GM12891 (cell line): ENCODE results near the gene RIPOR3.

Experiments used
- DNase-seq: peaks from one replicate; pipeline ENCODE4 v3.0.0; 2011; ENCODE audit warnings: low spot score; ENCODE audit not compliant: insufficient read length
- FAIRE-seq: peaks from 2 replicates; lab custom pipeline; 2011; peaks lifted over from hg19 to GRCh38; lab: Jason Lieb, UNC
- PAX5 ChIP-seq: IDR thresholded peaks from 2 replicates; pipeline ENCODE4 v1.6.1; 2011; ENCODE audit warnings: low read length, moderate library complexity, mild to moderate bottlenecking; ENCODE audit not compliant: insufficient read depth, severe bottlenecking
- POLR2A ChIP-seq: IDR thresholded peaks from 2 replicates; pipeline ENCODE4 v1.6.1; 2011; ENCODE audit warnings: low read depth, low read length, control low read depth
- POLR2AphosphoS5 ChIP-seq: IDR thresholded peaks from 2 replicates; pipeline ENCODE4 v1.6.1; 2011; ENCODE audit warnings: low read depth, low read length, control low read depth
- POU2F2 ChIP-seq: IDR thresholded peaks from 2 replicates; pipeline ENCODE4 v1.6.1; 2011; ENCODE audit warnings: low read depth, mild to moderate bottlenecking, control low read depth, low read length, moderate library complexity
- SPI1 ChIP-seq: IDR thresholded peaks from 2 replicates; pipeline ENCODE4 v1.6.1; 2011; ENCODE audit warnings: low read depth, low read length, control low read depth
- TAF1 ChIP-seq: IDR thresholded peaks from 2 replicates; pipeline ENCODE4 v1.6.1; 2011; ENCODE audit warnings: low read depth, low read length, control low read depth

The RIPOR3 gene

GRCh38 chr20:50670126-50670862 lies 21.0 kb downstream of the RIPOR3 start:
- TF ChIP-seq POU2F2 (no peak), POLR2A (no peak), PAX5 (no peak), SPI1 (no peak), POLR2AphosphoS5 (no peak), TAF1 (no peak)
- no peak for FAIRE-seq
- no peak for DNase-seq

DNA sequence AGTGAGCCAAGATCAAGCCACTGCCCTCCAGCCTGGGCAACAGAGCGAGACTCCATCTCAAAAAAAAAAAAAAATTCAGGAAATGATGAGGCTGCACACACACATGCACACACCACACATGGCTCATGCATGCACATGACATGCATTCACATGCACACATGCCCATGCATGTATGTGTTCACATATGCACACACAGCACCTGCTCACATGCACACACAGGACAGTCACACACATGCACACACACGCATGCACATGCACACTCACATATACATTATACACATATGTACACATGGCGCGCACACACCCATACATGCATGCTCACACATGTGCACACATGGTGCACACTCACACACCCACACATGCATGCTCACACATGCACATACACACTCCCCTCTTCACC lies 22.5 kb downstream of the RIPOR3 start:
- FAIRE-seq (no peak), DNase-seq (no peak)
- no peak for TF ChIP-seq SPI1
- TF ChIP-seq PAX5: no peak
- no peak for TF ChIP-seq POLR2AphosphoS5
- TF ChIP-seq TAF1: no peak
- no peak for TF ChIP-seq POU2F2
- no peak for TF ChIP-seq POLR2A

GRCh38 chr20:50668326-50668725 lies 23.0 kb downstream of the RIPOR3 start:
- TF ChIP-seq POU2F2 (no peak), POLR2A (no peak), SPI1 (no peak), POLR2AphosphoS5 (no peak), PAX5 (no peak), TAF1 (no peak)
- DNase-seq (no peak), FAIRE-seq (no peak)

GRCh38 chr20:50666709-50667298 lies 24.5 kb downstream of the RIPOR3 start:
- DNase-seq (no peak), FAIRE-seq (no peak)
- TF ChIP-seq POU2F2 (no peak), POLR2A (no peak), SPI1 (no peak), POLR2AphosphoS5 (no peak), TAF1 (no peak), PAX5 (no peak)

- FAIRE-seq: no peak
- TF ChIP-seq POLR2A (no peak), SPI1 (no peak), POLR2AphosphoS5 (no peak), TAF1 (no peak), PAX5 (no peak), POU2F2 (no peak)
These were observed 27.1 kb downstream of the RIPOR3 start for GRCh38 chr20:50664254-50664653.

DNA sequence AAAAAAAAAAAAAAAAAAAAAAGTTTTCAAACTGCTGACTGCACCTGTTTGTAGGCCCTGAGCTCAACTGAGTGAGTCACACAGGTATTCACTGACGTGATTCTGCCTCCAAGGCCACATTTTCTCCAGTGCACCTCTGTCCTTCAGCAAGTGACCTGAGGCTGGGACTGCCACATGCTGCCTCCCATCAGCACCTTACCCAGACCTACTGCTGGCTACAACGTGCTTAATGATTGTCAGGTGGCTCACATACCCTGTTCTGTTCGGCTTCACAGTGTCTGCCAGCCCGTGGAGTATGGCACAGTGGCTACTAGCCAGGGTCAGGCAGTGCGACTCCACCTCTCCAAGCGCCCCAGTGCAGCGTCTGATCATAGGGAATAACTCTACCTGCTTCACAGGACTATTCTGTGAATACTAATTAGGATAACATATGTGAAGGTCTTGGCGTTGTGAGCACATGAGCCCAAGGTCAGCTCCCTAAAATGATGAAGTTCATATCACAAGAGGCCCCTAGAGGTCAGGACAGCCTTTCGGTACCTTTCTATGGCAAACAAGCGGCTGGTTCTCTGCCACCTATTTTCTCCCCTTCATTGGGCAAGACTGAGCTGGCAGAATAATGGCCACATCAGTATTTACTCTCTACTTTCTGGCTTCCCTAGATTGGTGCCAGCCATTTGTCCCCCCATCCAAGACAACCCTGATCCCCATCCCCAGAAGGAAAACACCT lies 28.1 kb downstream of the RIPOR3 start:
- DNase-seq (no peak), FAIRE-seq (no peak)
- TF ChIP-seq PAX5 (no peak), SPI1 (no peak), TAF1 (no peak), POLR2A (no peak), POU2F2 (no peak), POLR2AphosphoS5 (no peak)

More at GRCh38 chr20:50664254-50664653, 27.1 kb downstream of the RIPOR3 start:
- DNase-seq: no peak

GRCh38 chr20:50659975-50660670 lies 31.2 kb downstream of the RIPOR3 start:
- FAIRE-seq: no peak
- TF ChIP-seq POU2F2: no peak
- TF ChIP-seq SPI1: no peak
- no peak for TF ChIP-seq TAF1
- no peak for TF ChIP-seq POLR2A
- TF ChIP-seq POLR2AphosphoS5: no peak
- TF ChIP-seq PAX5: no peak

DNA sequence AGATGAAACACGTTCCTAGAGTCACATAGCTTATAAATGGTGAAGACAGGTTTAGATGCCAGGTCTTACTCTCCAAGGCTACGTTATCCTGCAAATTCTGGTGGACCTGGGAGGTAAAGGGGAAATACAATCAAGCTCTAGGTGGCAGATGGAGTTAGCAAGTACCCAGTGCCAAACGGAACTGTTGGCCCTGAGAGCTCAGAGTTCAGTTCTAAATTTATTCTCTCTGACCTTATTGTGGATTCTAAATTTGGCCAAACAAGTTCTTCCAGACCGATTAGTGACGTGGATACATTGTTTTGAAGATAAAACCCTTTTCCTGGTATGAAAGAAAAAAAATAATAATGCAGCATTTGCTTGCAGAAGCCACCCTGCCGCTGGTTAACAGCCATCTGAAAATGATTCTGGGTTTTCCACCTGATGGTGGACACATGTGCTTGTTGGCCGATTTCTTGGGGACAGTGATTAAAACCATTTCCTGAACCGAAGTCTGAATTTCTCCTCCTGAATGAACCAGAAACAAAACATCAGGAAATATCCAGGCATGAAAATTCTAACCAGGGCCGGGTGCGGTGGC lies 32.5 kb downstream of the RIPOR3 start:
- TF ChIP-seq SPI1 (no peak), POLR2A (no peak), POU2F2 (no peak), PAX5 (no peak), TAF1 (no peak), POLR2AphosphoS5 (no peak)
- no peak for FAIRE-seq
- no peak for DNase-seq

More at GRCh38 chr20:50659975-50660670, 31.2 kb downstream of the RIPOR3 start:
- DNase-seq: no peak
